ENCODE results near the gene MPZL1.

MPZL1 gene

GRCh38 chr1:167706363-167706762 lies 15.4 kb upstream of the MPZL1 start:
- TF ChIP-seq ZFX (IDR thresholded peaks at IDR 0.05) (no peak), CTCF (conservative IDR thresholded peaks at IDR 0.05) (no peak)
- H3K27ac ChIP-seq, result no peak overlapping the region

- no peak for TF ChIP-seq CTCF (conservative IDR thresholded peaks at IDR 0.05)
- TF ChIP-seq ZFX (IDR thresholded peaks at IDR 0.05), result no peak
Observed at GRCh38 chr1:167706931-167707877, 14.6 kb upstream of the MPZL1 start.

DNA sequence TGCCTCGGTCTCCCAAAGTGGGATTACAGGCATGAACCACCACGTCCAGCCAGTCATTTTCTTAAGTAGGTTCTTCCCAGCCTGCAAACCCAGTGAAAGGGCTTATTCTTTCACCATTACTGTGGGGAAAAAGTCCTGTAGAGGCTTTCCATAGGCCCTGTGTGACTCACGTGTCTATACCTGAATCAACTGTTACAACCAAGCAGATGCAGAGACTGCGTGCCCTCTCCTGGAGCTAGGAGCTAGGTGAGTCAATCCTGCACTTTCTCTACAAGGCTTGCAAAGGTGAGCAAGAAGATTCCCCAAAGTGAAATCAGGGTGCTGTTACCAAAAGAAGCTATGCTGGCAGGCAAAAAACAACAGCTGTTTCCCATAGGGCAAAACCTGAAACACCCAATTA lies 13.8 kb upstream of the MPZL1 start:
- no peak overlapping the region for H3K27ac ChIP-seq
- TF ChIP-seq CTCF (conservative IDR thresholded peaks at IDR 0.05) (no peak), ZFX (IDR thresholded peaks at IDR 0.05) (no peak)

More at GRCh38 chr1:167706931-167707877, 14.6 kb upstream of the MPZL1 start:
- no peak overlapping the region for H3K27ac ChIP-seq

DNA sequence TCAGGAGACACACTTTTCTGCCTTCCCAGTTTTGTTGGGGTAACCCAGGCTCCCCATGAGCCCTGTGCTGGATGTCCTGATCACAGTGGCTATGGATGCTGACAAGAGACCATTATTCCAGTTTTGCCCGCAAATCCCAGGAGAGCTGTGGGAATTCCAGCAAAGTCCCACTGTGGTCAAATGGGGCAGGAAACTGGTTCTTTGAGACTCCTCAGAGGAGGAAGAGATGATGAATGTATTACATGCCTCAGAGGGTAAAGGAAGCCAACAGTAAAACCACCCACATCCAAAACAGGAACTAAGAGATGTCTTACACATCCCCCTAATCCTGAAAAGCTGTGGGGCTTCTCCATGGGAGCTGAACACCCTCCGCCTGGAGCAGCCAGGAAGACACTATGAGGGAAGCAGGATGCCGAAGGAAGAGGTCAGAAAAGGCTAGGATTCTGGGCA lies 12.8 kb upstream of the MPZL1 start:
- no peak overlapping the region for H3K27ac ChIP-seq
- no peak for TF ChIP-seq ZFX (IDR thresholded peaks at IDR 0.05)
- no peak for TF ChIP-seq CTCF (conservative IDR thresholded peaks at IDR 0.05)

GRCh38 chr1:167710836-167711235 lies 10.9 kb upstream of the MPZL1 start:
- no peak overlapping the region for H3K27ac ChIP-seq
- TF ChIP-seq ZFX (IDR thresholded peaks at IDR 0.05) (no peak), CTCF (conservative IDR thresholded peaks at IDR 0.05) (no peak)

DNA sequence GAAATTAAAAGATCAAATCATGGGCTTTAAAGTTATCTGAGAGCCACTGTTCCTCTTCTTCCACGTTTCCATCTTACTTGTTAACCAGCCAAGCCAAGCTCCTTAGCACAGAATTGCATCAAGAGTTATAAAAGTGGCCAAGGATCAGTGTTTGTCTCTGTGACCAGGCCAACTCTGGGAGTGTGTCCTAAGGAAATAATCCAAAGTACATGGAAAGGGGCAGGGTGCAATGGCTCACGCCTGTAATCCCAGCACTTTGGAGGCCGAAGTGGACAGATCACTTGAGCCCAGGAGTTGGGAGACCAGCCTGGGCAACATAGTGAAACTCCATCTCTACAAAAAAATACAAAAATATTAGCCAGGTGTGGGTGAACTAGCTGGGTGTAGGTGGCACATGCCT lies 10.0 kb upstream of the MPZL1 start:
- TF ChIP-seq CTCF (conservative IDR thresholded peaks at IDR 0.05), result no peak
- TF ChIP-seq ZFX (IDR thresholded peaks at IDR 0.05), result no peak
- no peak overlapping the region; the same call in 1 of the 2 replicates for H3K27ac ChIP-seq

GRCh38 chr1:167713330-167714081 lies 8.3 kb upstream of the MPZL1 start:
- H3K27ac ChIP-seq, result peak overlapping the region; percentile 94
- no peak for TF ChIP-seq CTCF (conservative IDR thresholded peaks at IDR 0.05)
- TF ChIP-seq ZFX (IDR thresholded peaks at IDR 0.05), result no peak

Data from C4-2B (cell line).